HepG2 (cell line): ENCODE results near the gene BICDL1. TPM values are rescaled to one million over a fixed set of nuclear protein-coding genes. Genes with fewer than 3 reads are reported as not detected.

Source experiments
- ATF2 ChIP-seq: sonication (generic); formaldehyde crosslinking; IDR thresholded peaks from 2 replicates; pipeline ENCODE4 v1.4.0; 2020; ENCODE audit warnings: missing genetic modification reagents
- DNMT1 ChIP-seq: sonication (generic); formaldehyde crosslinking; IDR thresholded peaks from 2 replicates; pipeline ENCODE4 v1.5.1; 2020; ENCODE audit warnings: mild to moderate bottlenecking, missing genetic modification reagents
- DPF2 ChIP-seq: sonication (generic); formaldehyde crosslinking; IDR thresholded peaks from 2 replicates; pipeline ENCODE4 v1.4.0; 2020; ENCODE audit warnings: mild to moderate bottlenecking, low read depth, missing genetic modification reagents, borderline replicate concordance
- FOXM1 ChIP-seq: sonication (generic); formaldehyde crosslinking; IDR thresholded peaks from 2 replicates; pipeline ENCODE4 v1.5.0; 2020; ENCODE audit warnings: missing genetic modification reagents
- HNRNPLL ChIP-seq: fragments of 200-400 bp; formaldehyde crosslinking; IDR thresholded peaks from 2 replicates; pipeline ENCODE4 v1.6.1; 2017; ENCODE audit warnings: mild to moderate bottlenecking, low read depth, low read length; ENCODE audit not compliant: poor library complexity, severe bottlenecking
- KMT2A ChIP-seq: sonication (generic); formaldehyde crosslinking; IDR thresholded peaks from 2 replicates; pipeline ENCODE4 v1.4.0; 2020; ENCODE audit warnings: missing genetic modification reagents
- MEF2D ChIP-seq: sonication (generic); formaldehyde crosslinking; IDR thresholded peaks from 2 replicates; pipeline ENCODE4 v1.5.1; 2020; ENCODE audit warnings: mild to moderate bottlenecking, missing genetic modification reagents
- RFX5 ChIP-seq: IDR thresholded peaks from 2 replicates; pipeline ENCODE4 v1.6.1; 2011; ENCODE audit warnings: low read depth, low read length, improper control_type of control experiment
- SMYD3 ChIP-seq: sonication (generic); formaldehyde crosslinking; IDR thresholded peaks from 2 replicates; pipeline ENCODE4 v1.8.1; 2023; ENCODE audit warnings: mild to moderate bottlenecking, missing genetic modification reagents
- SOX6 ChIP-seq, 2 experiments: fragments of 450-650 bp in 1 of 2; sonication (generic) in 1 of 2; formaldehyde crosslinking in 1 of 2; IDR thresholded peaks; 2 replicates each; pipeline versions ENCODE4 v1.4.0 to v1.6.1; 2017 to 2020; ENCODE audit warnings: antibody characterized with exemption in 1 of 2, mild to moderate bottlenecking in 1 of 2, missing genetic modification reagents in 1 of 2
- TOE1 ChIP-seq: sonication (generic); formaldehyde crosslinking; IDR thresholded peaks from 2 replicates; pipeline ENCODE4 v1.4.0; 2020; ENCODE audit warnings: mild to moderate bottlenecking, missing genetic modification reagents
- U2AF2 ChIP-seq: fragments of 200-400 bp; formaldehyde crosslinking; IDR thresholded peaks from 2 replicates; pipeline ENCODE4 v1.6.1; 2017; ENCODE audit warnings: low read depth, mild to moderate bottlenecking, low read length
- ZNF160 ChIP-seq: sonication (generic); formaldehyde crosslinking; IDR thresholded peaks from 2 replicates; pipeline ENCODE4 v1.8.0; 2022; ENCODE audit warnings: mild to moderate bottlenecking, inconsistent platforms, missing genetic modification reagents
- ZNF251 ChIP-seq: sonication (generic); formaldehyde crosslinking; IDR thresholded peaks from 2 replicates; pipeline ENCODE4 v1.9.0; 2021; ENCODE audit warnings: mild to moderate bottlenecking, missing genetic modification reagents
- ZNF441 ChIP-seq: sonication (generic); formaldehyde crosslinking; IDR thresholded peaks from 2 replicates; pipeline ENCODE4 v1.7.0; 2021; ENCODE audit warnings: missing genetic modification reagents, borderline replicate concordance
- ZNF468 ChIP-seq: sonication (generic); formaldehyde crosslinking; IDR thresholded peaks from 2 replicates; pipeline ENCODE4 v1.8.0; 2022; ENCODE audit warnings: mild to moderate bottlenecking, moderate library complexity, missing genetic modification reagents
- ZNF546 ChIP-seq: sonication (generic); formaldehyde crosslinking; conservative IDR thresholded peaks from 2 replicates; pipeline ENCODE4 v1.8.1; 2023; ENCODE audit warnings: mild to moderate bottlenecking, missing genetic modification reagents
- ZNF597 ChIP-seq: sonication (generic); formaldehyde crosslinking; IDR thresholded peaks from 2 replicates; pipeline ENCODE4 v1.5.0; 2020; ENCODE audit warnings: missing genetic modification reagents
- ZNF792 ChIP-seq: IDR thresholded peaks from 2 replicates; pipeline ENCODE4 v1.6.1; 2016
- ZSCAN30 ChIP-seq: sonication (generic); formaldehyde crosslinking; IDR thresholded peaks from 2 replicates; pipeline ENCODE4 v1.5.0; 2020; ENCODE audit warnings: mild to moderate bottlenecking, missing genetic modification reagents
- polyA plus RNA-seq, 8 experiments: library from polyadenylated mRNA; depleted of rRNA in 3 of 8; stranded (reverse) in 7 of 8; unstranded in 1 of 8; fragments of >200 nt; fragmentation: Illumina TruSeq in 4 of 8; extraction: Trizol in 4 of 8; gene quantifications; 2 replicates each; pipeline versions ENCODE4 v1.2.1 to v1.2.3, GENCODE V29; 2011 to 2016; ENCODE audit warnings: low read depth in 4 of 8, missing spikeins in 1 of 8, mixed read lengths in 1 of 8; ENCODE audit not compliant: insufficient read depth in 1 of 8
- total RNA-seq, 5 experiments: library from RNA; depleted of rRNA; stranded (reverse); fragments of >200 nt; fragmentation: Illumina TruSeq; extraction: Trizol; gene quantifications; 2 replicates each; pipeline ENCODE4 v1.2.3, GENCODE V29; 2016; ENCODE audit warnings: low read depth in 1 of 5
- TF ChIP-seq, protein P1 (sequence below): sonication (generic); formaldehyde crosslinking; IDR thresholded peaks from 2 replicates; pipeline ENCODE4 v1.5.0; 2020; ENCODE audit warnings: mild to moderate bottlenecking, missing genetic modification reagents
- TF ChIP-seq, protein P2 (sequence below): sonication (generic); formaldehyde crosslinking; IDR thresholded peaks from 2 replicates; pipeline ENCODE4 v1.5.0; 2020; ENCODE audit warnings: mild to moderate bottlenecking, missing genetic modification reagents

BICDL1 gene
- total and polyA plus RNA-seq, 2 of the 13 experiments (the other 11 are each of a cell fraction or from before 2014, with no cell fraction given): 3.6 to 9.7 TPM

GRCh38 chr12:119988472-119989360, at the start of gene BICDL1 (continued):
- TF ChIP-seq ZNF468 (CRISPR knock-in tag): no peak
- no peak for TF ChIP-seq ZNF160 (CRISPR knock-in tag)
- no peak for TF ChIP-seq KMT2A (CRISPR knock-in tag)
- TF ChIP-seq HNRNPLL: peak; percentile 69
- TF ChIP-seq ZNF251 (CRISPR knock-in tag): no peak
- no peak for TF ChIP-seq ZSCAN30 (CRISPR knock-in tag)
- no peak for TF ChIP-seq ZNF441 (CRISPR knock-in tag)
- TF ChIP-seq SOX6 (IDR thresholded peaks at IDR 0.05): no peak
- no peak for TF ChIP-seq SOX6 (CRISPR knock-in tag; IDR thresholded peaks at IDR 0.05)
- no peak for TF ChIP-seq MEF2D (CRISPR knock-in tag)
- TF ChIP-seq, protein P1, sequence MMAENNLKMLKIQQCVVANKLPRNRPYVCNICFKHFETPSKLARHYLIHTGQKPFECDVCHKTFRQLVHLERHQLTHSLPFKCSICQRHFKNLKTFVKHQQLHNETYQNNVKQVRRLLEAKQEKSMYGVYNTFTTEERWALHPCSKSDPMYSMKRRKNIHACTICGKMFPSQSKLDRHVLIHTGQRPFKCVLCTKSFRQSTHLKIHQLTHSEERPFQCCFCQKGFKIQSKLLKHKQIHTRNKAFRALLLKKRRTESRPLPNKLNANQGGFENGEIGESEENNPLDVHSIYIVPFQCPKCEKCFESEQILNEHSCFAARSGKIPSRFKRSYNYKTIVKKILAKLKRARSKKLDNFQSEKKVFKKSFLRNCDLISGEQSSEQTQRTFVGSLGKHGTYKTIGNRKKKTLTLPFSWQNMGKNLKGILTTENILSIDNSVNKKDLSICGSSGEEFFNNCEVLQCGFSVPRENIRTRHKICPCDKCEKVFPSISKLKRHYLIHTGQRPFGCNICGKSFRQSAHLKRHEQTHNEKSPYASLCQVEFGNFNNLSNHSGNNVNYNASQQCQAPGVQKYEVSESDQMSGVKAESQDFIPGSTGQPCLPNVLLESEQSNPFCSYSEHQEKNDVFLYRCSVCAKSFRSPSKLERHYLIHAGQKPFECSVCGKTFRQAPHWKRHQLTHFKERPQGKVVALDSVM (CRISPR knock-in tag): no peak
- TF ChIP-seq DPF2 (CRISPR knock-in tag): no peak
- TF ChIP-seq ATF2: no peak
- TF ChIP-seq, protein P2, sequence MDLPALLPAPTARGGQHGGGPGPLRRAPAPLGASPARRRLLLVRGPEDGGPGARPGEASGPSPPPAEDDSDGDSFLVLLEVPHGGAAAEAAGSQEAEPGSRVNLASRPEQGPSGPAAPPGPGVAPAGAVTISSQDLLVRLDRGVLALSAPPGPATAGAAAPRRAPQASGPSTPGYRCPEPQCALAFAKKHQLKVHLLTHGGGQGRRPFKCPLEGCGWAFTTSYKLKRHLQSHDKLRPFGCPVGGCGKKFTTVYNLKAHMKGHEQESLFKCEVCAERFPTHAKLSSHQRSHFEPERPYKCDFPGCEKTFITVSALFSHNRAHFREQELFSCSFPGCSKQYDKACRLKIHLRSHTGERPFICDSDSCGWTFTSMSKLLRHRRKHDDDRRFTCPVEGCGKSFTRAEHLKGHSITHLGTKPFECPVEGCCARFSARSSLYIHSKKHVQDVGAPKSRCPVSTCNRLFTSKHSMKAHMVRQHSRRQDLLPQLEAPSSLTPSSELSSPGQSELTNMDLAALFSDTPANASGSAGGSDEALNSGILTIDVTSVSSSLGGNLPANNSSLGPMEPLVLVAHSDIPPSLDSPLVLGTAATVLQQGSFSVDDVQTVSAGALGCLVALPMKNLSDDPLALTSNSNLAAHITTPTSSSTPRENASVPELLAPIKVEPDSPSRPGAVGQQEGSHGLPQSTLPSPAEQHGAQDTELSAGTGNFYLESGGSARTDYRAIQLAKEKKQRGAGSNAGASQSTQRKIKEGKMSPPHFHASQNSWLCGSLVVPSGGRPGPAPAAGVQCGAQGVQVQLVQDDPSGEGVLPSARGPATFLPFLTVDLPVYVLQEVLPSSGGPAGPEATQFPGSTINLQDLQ: no peak
- no peak for TF ChIP-seq TOE1 (CRISPR knock-in tag)
- TF ChIP-seq ZNF597 (CRISPR knock-in tag): no peak
- TF ChIP-seq DNMT1 (CRISPR knock-in tag): no peak
- TF ChIP-seq RFX5: no peak
- no peak for TF ChIP-seq U2AF2
- no peak for TF ChIP-seq ZNF546 (CRISPR knock-in tag)
- no peak for TF ChIP-seq SMYD3 (CRISPR knock-in tag)
- 0 out of 2 replicates have a peak, but pooled peaks have one; percentile 16 for TF ChIP-seq ZNF792 (CRISPR knock-in tag)
- no peak for TF ChIP-seq FOXM1 (CRISPR knock-in tag)
